ENCODE data around the gene TSPEAR.
A peak's percentile ranks its signal among the peaks of the same experiment; 100 is the strongest.

Gene TSPEAR

DNA sequence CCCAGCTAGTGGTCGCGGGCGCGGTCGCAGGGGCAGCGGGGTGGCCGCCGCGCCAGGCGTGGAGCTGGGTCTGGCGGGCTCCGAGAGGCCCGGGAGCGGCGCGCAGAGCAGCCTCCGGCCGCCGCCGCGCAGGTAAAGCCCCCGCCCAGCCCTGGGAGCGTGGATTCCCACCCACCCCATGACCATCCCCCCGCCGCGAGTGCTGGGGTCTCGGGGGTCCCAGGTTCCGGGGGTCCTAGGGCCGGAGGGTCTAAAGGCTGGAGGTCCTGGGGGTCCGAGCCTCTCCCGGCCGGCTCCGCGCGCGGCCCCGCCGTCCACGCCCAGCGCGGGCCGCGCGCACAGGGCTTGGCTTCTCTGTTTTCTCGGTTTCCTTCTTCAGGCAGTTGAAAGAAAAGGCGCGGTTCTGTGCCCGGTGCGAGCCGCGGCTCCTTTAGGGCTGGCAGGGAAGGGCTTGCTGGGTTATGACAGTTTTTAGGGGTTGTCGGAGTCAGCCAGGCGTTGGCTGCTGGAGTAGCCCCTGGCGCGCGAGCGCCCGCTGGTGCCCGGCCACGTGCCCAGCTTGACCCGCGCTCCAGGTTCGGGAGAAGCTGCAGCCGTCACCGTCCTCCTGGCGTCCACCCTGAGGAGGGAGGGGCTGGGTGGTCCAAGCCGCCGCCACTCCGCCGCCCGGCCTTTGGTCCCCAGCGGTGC lies 255.7 kb downstream of the TSPEAR start:
- no peak for DNase-seq (ENCODE audit: low read depth in 1 of 2, low spot score in 1 of 2)

DNA sequence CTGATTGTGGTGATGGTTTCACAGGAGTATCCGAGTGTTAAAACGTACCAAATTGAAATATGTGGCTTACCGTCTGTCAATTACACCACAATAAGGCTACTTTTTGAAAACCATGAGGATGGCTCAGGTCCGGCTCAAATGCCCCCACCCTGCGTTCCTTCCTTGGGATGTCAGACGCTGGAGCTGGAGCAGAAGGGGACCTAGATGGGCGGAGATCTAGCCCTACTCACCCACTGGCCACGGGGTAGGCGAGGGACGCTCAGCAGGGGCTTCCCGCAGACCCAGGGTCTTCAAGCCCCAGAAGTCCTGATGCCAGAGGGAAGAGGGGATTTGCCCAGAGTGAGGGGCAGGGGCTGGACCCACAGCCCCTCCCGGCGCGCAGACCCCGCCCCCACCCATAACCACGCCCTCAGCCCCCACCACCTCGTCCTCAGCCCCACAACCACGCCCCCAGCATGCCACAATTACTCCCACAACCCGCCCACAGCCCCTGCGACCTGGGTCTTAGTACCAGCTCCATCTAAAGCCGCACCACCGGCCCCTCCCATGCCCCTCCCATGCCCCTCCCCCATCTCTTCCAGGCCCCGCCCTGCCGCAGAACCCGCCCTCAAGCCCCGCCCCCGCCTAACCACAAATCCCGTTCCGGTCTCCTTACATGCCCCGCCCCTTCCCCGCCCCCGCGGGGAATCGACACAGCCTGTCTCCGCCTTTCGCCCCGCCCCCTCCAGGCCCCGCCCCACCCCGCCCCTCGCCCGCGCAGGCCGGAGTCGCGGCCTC lies 256.4 kb downstream of the TSPEAR start, which contains the start of gene LRRC3:
LRRC3 (plus strand) TSS at position 764 of the 777 bp plus-strand sequence. CDS start 1,135 bp downstream, outside the sequence.
- DNase-seq (ENCODE audit: low read depth in 1 of 2, low spot score in 1 of 2) = peak; percentile 52 to 67

DNA sequence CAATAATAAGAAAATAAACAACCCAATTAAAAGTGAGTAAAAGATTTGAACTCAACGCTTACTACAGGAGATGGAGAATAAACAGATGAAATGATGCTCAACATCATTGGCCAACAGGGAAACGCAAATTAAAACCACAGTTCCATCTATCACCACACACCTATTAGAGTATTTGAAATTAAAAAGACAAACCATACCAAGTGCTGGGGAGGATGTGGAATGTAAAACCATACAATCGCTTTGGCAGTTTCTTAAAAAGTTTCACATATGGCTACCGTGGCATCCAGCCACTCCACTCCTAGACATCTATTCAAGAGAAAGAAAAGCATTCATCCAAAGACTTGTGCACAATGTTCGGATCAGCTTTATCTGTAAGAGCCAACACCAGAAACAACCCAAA lies 257.3 kb downstream of the TSPEAR start:
- no peak for DNase-seq (ENCODE audit: low read depth in 1 of 2, low spot score in 1 of 2)

DNA sequence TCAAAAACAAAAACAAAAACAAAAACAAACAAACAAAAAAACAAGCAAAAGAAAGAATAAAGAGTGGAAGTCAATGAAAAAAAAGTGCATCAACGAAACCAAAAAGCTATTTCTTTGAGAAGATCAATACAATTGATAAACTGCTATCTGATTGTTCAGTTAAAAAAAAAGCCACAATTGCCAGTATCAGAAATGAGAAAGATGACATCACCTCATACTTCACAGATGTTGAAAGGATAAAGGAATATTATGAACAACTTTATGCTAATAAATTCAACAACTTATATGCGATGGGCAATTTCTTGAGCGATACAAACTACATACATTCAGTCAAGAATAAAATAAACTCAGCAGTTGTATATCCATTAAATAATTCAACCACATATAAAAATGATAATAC lies 258.3 kb downstream of the TSPEAR start:
- no peak for DNase-seq (ENCODE audit: low read depth in 1 of 2, low spot score in 1 of 2)

DNA sequence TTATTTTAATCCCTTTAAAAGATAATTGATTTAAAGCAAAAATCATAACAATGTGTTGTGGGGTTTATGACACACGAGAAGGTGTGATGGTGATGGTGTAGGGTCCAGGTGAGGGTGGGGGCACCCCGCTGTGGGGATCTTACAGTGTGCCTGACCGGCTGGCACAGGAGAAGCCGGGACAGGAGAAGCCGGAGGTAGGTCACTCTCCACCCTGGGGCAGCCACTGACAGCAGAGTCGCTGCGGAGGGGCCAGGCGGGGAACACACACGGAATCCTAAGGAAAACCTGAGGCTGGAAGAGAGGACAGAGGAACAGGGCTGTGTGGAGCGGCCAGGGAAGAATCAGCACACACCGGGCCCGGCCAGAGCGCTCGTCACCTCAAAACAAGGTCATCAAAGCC lies 260.4 kb downstream of the TSPEAR start:
- DNase-seq (ENCODE audit: low read depth in 1 of 2, low spot score in 1 of 2) = no peak

DNA sequence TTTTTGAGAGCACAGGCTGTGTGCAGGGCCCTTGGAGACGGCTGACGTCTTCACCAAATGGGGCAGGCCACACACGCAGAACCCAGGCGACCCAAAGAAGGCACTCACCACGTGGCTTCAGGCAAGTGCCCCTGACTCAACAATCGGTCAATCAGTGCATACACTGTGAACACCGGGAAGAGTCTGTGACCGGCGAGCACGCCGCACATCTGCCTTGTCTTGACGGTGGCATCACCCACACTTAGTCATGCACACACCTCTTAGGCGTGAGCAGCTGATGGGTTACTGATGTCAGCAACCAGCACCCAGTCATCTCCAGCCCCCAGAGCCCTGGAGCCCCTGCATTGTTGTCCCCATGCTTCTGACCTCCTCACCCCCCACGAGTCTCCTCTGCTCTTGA lies 261.0 kb downstream of the TSPEAR start:
- DNase-seq (ENCODE audit: low read depth in 1 of 2, low spot score in 1 of 2) = no peak

DNA sequence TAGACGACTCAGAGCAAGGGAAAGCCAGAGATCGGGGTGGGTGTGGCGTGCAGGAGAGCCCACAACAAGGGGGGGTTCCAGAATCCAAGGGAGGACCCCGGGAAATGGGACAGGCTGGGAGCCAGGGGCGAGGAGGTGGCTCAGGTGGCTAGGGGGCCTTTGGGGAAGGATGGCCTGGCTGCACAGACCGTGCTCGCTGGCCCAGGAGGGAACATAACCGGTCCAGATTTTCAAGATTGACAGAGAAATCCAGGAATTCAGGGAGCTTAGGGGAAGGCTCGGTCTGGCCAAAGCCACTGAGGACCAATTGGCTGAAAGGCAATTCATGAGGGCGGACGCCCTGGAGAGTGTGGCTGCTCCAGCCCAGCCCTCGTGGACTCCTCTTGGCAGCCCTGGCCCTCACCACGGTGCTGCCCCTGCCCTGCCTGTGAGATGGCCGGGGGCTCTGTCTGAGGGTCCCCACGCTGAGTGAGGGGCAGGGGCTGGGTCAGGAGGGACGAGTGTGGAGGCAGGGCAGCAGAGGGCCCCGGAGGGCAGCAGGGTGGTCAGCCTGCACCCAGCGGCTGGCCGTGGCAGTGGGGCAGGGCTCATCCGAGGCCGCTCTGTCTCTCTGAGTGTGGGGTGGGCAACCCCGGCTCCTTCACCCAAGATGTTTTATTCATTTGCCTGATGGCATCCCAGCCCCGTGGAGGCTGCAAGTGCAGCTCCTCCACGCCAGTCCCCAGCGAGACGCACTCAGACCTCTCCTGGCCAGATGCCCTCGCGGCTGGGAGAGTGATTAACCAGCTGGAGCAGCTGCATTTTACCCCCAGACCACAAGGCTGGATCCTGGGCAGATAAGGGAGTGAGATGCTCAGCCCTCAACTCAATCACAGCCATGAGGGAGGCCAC lies 261.7 kb downstream of the TSPEAR start:
- DNase-seq (ENCODE audit: low read depth in 1 of 2, low spot score in 1 of 2) = no peak

DNA sequence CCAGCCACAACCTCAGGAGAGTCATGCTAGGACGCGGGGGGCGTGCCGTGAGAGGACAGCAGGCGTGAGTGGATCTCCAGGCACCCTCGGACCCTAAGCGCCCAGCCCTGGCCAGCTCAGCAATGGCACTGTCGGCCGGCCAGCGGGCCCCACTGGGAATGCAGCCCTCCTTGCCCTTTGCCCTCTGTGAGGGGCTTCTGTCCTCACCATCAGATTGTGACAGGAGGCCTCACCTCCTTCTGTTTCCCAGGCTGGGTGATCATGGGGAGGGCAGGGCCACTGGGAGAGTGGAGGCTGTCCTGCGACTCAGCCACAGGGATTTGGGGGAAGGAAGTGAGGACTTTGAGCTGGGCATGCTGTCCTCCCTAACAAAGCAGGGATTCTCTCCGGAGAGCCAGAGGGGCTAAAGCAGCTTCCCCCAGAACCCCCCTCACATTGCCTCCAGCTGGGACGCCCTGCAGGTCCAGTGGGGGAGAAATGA lies 262.7 kb downstream of the TSPEAR start:
- no peak for DNase-seq (ENCODE audit: low read depth in 1 of 2, low spot score in 1 of 2)

Measured in activated T-helper 1 cell treated with anti-CD3 and anti-CD28 coated beads, Interleukin-2, amount 50 U/mL, for 16 hours (primary cell).